Panc1 (cell line): Measurements from ENCODE around the gene ERCC5. TPM values are rescaled to one million over a fixed set of nuclear protein-coding genes. Genes with fewer than 3 reads are reported as not detected.

ENCODE experiments used
- ATAC-seq: fragments of 200-7000 bp; cut with Tn5 transposase; 2 replicates; pipeline ENCODE4 v1.9.1; 2020; ENCODE audit warnings: mild to moderate bottlenecking, moderate library complexity
- BruUV-seq: library from RNA; stranded (reverse); fragments of 400-500 nt; replicated peaks from 2 replicates; lab custom pipeline; 2021; lab: Mats Ljungman, UMichigan
- CTCF ChIA-PET: fragments of 300-600 bp; sonication (Branson Sonifier 250); formaldehyde crosslinking; loops from one replicate; lab custom pipeline; 2022; ENCODE audit warnings: antibody characterized with exemption; lab: Charles Lee
- POLR2A ChIA-PET: fragments of 300-600 bp; sonication (Branson Sonifier 250); formaldehyde crosslinking; loops from one replicate; lab custom pipeline; 2022; ENCODE audit warnings: antibody characterized with exemption; lab: Charles Lee
- DNase-seq: peaks from one replicate; pipeline ENCODE4 v3.0.0-alpha.2; 2010; ENCODE audit warnings: low read depth, low spot score
- H3K27ac ChIP-seq: 2 replicates; pipeline ENCODE4 v1.5.1; 2011; ENCODE audit warnings: mild to moderate bottlenecking, low read length, inconsistent platforms
- H3K27me3 ChIP-seq: fragments of 200-500 bp; sonication (Bioruptor generic); 2 replicates; pipeline ENCODE4 v1.6.0; 2014; ENCODE audit warnings: low read length, inconsistent platforms; ENCODE audit not compliant: control insufficient read depth, insufficient read depth
- H3K36me3 ChIP-seq: fragments of 200-500 bp; sonication (Bioruptor generic); 2 replicates; pipeline ENCODE4 v1.5.1; 2014; ENCODE audit warnings: inconsistent platforms, mild to moderate bottlenecking, low read length, moderate library complexity; ENCODE audit not compliant: control insufficient read depth, insufficient read depth
- H3K4me1 ChIP-seq: 2 replicates; pipeline ENCODE4 v1.5.1; 2011; ENCODE audit warnings: inconsistent platforms, mild to moderate bottlenecking, low read length, moderate library complexity; ENCODE audit not compliant: control insufficient read depth, insufficient read depth
- H3K4me3 ChIP-seq, 2 experiments: 2 replicates each; pipeline ENCODE4 v1.5.1; 2011 to 2012; ENCODE audit warnings: low read depth in 2 of 2, low read length in 2 of 2, mild to moderate bottlenecking in 2 of 2, inconsistent platforms in 1 of 2, moderate library complexity in 1 of 2
- H3K9me3 ChIP-seq: fragments of 200-500 bp; sonication (Bioruptor generic); 2 replicates; pipeline ENCODE4 v1.5.1; 2014; ENCODE audit warnings: low read depth, mild to moderate bottlenecking, inconsistent platforms, low read length, moderate library complexity; ENCODE audit not compliant: control insufficient read depth, insufficient read depth
- POLR2AphosphoS5 ChIP-seq: IDR thresholded peaks from 2 replicates; pipeline ENCODE4 v1.6.1; 2012; ENCODE audit warnings: mild to moderate bottlenecking, low read depth, low read length, moderate library complexity
- SIN3A ChIP-seq: IDR thresholded peaks from 2 replicates; pipeline ENCODE4 v1.6.1; 2012; ENCODE audit warnings: low read depth, mild to moderate bottlenecking, low read length, moderate library complexity, borderline replicate concordance; ENCODE audit not compliant: insufficient read depth
- TCF7L2 ChIP-seq: IDR thresholded peaks from 2 replicates; pipeline ENCODE4 v1.6.1; 2011; ENCODE audit warnings: mild to moderate bottlenecking, low read depth, low read length, inconsistent platforms
- in situ Hi-C: cut with HindIII; loops from 2 replicates; pipeline ENCODE4 v1.10.0; 2016; ENCODE audit warnings: low sequenced_read_pairs, low pct_unique_long_range_greater_than_20kb
- intact Hi-C: fragments of 100-400 bp; cut with micrococcal nuclease; formaldehyde crosslinking; loops from one replicate; pipeline ENCODE4 v1.10.0; 2022; ENCODE audit not compliant: unreplicated experiment
- total RNA-seq: library from RNA; stranded (reverse); gene quantifications from one replicate; pipeline ENCODE4 v1.2.1, GENCODE V29; 2021; ENCODE audit not compliant: unreplicated experiment
- TF ChIP-seq, protein P1 (sequence below), 2 experiments: IDR thresholded peaks; 2 replicates each; pipeline ENCODE4 v1.6.1; 2011 to 2012; ENCODE audit warnings: low read depth in 2 of 2, control low read depth in 1 of 2, low read length in 1 of 2, mild to moderate bottlenecking in 1 of 2, moderate library complexity in 1 of 2; ENCODE audit not compliant: insufficient read depth in 1 of 2
- TF ChIP-seq, protein P2 (sequence below): fragments of 450-650 bp; IDR thresholded peaks from 2 replicates; pipeline ENCODE4 v1.5.1; 2017; ENCODE audit warnings: mild to moderate bottlenecking

ERCC5 gene
- total RNA-seq, 1 experiment from 2014 or later: 19.6 TPM

DNA sequence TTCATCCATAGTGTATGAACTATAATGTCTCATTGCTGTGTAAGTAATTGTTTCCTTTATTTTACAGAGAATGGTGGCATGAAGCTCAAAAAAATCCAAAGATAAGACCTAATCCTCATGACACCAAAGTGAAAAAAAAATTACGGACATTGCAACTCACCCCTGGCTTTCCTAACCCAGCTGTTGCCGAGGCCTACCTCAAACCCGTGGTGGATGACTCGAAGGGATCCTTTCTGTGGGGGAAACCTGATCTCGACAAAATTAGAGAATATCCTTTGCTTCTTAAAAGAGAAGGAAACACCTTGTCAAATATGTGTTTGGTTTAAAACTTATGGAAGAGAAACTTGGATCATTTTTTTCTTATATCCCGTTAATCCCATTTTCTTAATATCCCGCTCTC, 26.3 kb downstream of the ERCC5 start:
- ChIA-PET POLR2A (no interaction called here), CTCF (no interaction called here)
- H3K4me3 ChIP-seq: no peak overlapping the region
- H3K4me1 ChIP-seq: no peaks in the 10 kb centered on the region
- intact Hi-C loops: no loop called here
- TF ChIP-seq, protein P1, sequence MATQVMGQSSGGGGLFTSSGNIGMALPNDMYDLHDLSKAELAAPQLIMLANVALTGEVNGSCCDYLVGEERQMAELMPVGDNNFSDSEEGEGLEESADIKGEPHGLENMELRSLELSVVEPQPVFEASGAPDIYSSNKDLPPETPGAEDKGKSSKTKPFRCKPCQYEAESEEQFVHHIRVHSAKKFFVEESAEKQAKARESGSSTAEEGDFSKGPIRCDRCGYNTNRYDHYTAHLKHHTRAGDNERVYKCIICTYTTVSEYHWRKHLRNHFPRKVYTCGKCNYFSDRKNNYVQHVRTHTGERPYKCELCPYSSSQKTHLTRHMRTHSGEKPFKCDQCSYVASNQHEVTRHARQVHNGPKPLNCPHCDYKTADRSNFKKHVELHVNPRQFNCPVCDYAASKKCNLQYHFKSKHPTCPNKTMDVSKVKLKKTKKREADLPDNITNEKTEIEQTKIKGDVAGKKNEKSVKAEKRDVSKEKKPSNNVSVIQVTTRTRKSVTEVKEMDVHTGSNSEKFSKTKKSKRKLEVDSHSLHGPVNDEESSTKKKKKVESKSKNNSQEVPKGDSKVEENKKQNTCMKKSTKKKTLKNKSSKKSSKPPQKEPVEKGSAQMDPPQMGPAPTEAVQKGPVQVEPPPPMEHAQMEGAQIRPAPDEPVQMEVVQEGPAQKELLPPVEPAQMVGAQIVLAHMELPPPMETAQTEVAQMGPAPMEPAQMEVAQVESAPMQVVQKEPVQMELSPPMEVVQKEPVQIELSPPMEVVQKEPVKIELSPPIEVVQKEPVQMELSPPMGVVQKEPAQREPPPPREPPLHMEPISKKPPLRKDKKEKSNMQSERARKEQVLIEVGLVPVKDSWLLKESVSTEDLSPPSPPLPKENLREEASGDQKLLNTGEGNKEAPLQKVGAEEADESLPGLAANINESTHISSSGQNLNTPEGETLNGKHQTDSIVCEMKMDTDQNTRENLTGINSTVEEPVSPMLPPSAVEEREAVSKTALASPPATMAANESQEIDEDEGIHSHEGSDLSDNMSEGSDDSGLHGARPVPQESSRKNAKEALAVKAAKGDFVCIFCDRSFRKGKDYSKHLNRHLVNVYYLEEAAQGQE (IDR thresholded peaks at IDR 0.05; ENCODE audit: insufficient read depth in 1 of 2, low read depth in 2 of 2, low read length in 1 of 2): no peak
- peaks cover 3% of the 10 kb centered on the region; the same call in 1 of the 2 replicates for H3K36me3 ChIP-seq
- no peaks in the 10 kb centered on the region for H3K9me3 ChIP-seq
- DNase-seq (no peak), ATAC-seq (no peak)
- in situ Hi-C loops: no loop called here
- no peaks in the 10 kb centered on the region for H3K27me3 ChIP-seq
- BruUV-seq: no TSS peak
- H3K27ac ChIP-seq: no peak overlapping the region

DNA sequence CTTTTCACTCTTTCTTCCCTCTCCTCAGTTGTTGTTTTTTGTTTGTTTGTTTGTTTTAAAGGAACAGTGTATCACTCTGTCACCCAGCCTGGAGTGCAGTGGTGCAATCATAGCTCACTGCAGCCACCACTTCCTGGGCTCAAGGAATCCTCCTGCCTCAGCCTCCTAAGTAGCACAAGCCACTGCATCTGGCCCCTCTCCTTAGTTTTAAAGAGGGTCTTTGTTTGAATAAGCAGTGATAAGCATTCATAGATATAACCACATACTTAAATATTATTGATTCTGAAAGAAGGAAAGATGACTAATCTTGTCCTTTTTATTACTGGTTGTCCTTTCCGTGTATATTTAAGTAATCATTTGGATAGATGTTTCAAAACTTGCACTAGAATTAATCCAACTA, 26.7 kb downstream of the ERCC5 start:
- intact Hi-C loops: no loop called here
- no peak for DNase-seq
- no peaks in the 10 kb centered on the region for H3K27me3 ChIP-seq
- ATAC-seq: no peak
- no peaks in the 10 kb centered on the region for H3K9me3 ChIP-seq
- in situ Hi-C loops: no loop called here
- no peak overlapping the region for H3K27ac ChIP-seq
- TF ChIP-seq, protein P2, sequence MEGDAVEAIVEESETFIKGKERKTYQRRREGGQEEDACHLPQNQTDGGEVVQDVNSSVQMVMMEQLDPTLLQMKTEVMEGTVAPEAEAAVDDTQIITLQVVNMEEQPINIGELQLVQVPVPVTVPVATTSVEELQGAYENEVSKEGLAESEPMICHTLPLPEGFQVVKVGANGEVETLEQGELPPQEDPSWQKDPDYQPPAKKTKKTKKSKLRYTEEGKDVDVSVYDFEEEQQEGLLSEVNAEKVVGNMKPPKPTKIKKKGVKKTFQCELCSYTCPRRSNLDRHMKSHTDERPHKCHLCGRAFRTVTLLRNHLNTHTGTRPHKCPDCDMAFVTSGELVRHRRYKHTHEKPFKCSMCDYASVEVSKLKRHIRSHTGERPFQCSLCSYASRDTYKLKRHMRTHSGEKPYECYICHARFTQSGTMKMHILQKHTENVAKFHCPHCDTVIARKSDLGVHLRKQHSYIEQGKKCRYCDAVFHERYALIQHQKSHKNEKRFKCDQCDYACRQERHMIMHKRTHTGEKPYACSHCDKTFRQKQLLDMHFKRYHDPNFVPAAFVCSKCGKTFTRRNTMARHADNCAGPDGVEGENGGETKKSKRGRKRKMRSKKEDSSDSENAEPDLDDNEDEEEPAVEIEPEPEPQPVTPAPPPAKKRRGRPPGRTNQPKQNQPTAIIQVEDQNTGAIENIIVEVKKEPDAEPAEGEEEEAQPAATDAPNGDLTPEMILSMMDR: no peak
- TF ChIP-seq TCF7L2 (no peak), POLR2AphosphoS5 (no peak), SIN3A (no peak)
- TF ChIP-seq, protein P1 (IDR thresholded peaks at IDR 0.05; ENCODE audit: insufficient read depth in 1 of 2, low read depth in 2 of 2, low read length in 1 of 2): no peak
- no peak overlapping the region for H3K4me3 ChIP-seq
- ChIA-PET POLR2A (no interaction called here), CTCF (no interaction called here)
- BruUV-seq: no TSS peak
- no peaks in the 10 kb centered on the region for H3K4me1 ChIP-seq
- peaks cover 3% of the 10 kb centered on the region; the same call in 1 of the 2 replicates for H3K36me3 ChIP-seq
